ENCODE data around the gene KLF18.
"Not testable (repeated sequence)": the region's sequence is repeated elsewhere in the genome, so short reads cannot be mapped to it uniquely, and the experiment has no call there.

Gene KLF18

DNA sequence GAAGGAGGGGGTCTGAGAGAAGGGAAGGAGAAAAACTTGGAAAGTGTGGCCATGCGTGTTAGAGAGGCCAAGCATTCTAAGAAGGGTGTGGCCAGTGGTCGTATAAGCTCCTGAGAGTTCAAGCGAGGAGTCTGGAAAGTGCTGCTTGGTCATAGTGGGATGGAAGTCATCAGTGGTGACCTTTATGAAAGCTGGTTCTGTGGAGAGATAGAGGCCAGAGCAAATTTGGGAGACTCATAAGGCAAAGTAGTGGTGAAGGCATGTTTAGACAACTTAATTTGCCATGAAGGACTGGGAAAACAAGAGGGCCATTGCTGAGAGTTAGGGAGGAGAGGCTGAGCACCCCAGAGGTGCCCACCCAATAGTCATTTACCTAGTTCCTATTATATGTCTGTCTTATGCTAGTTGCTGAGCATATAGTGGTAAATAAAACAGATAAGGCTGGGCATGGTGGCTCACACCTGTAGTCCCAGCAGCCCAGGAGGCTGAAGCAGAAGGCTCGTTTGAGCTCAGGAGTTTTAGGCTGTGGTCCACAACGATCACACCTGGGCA lies 21.0 kb downstream of the KLF18 start:
- no peak for DNase-seq (ENCODE audit: low spot score)

DNA sequence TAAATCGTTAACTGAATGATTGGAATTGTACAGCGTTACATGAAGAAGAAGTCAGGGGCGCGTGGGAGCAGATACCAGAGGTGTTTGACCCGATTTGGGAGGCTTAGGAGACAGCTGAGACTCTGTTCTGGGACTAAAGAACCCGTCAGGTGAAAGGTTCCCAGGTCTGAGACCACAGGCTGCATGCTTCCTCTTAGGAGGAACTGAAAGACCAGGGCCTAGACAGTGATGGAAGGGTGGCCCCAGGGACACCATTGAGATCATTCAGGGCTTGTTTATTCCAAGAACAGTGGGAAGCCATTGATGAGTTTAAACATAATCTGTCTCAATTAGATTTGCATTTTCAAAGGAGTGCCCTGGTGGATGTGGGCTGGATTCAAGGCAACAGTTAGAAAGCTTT lies 21.9 kb downstream of the KLF18 start:
- no peak for DNase-seq (ENCODE audit: low spot score)

DNA sequence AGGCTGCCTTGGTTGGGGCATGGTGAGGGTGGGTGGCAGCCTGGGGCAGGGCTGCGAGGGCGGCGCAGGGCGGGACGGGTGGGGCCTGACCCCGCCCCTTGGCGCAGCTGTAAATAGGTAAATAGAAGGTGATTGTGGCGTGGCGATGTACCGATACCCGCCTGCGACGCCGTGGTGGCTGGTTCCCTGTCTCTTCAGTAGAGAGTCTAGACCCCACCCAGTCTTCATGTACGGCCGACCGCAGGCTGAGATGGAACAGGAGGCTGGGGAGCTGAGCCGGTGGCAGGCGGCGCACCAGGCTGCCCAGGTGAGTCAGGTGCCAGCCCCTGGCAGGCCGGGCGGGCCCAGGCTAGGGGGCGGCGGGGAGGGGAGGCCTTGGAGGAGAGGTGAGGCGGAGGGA lies 22.7 kb downstream of the KLF18 start, which contains the start of gene KLF17:
TSS of gene KLF17 (plus strand) at position 140 of the 400 bp plus-strand sequence. CDS start at position 227, 87 bp downstream.
- no peak for DNase-seq (ENCODE audit: low spot score)

DNA sequence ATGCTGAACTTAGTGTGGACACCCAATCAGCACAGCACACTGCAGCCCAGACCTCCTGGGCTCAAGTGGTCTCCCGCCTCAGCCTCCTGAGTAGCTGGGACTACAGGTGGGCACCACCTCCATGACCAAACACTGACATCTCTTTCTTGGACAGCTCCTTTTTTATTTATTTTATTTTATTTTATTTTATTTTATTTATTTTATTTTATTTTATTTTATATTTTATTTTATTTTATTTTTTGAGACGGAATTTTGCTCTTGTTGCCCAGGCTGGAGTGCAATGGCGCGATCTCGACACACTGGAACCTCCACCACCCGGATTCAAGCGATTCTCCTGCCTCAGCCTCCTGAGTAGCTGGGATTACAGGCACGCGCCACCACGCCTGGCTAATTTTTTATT lies 24.2 kb downstream of the KLF18 start:
- not testable (repeated sequence) for DNase-seq (ENCODE audit: low spot score)

DNA sequence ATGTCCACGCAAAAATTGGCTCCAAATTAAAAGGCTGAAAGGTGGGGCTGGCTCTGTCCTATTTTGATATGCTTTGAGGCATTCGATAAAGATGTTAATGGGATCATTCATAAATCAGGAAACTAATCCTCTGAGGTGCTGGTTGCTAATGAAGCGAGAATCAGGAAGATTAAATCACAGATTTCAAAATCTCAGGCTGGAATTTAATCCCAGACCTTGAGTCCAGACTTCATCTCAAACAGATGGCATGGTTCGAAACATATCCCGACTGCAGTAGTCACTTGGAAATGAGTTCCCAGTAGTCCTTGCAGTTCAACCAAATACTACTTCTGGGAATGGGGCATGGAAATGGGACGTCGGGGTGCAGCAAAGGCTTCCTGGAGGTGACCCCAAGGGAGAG lies 27.3 kb downstream of the KLF18 start:
- no peak for DNase-seq (ENCODE audit: low spot score)

DNA sequence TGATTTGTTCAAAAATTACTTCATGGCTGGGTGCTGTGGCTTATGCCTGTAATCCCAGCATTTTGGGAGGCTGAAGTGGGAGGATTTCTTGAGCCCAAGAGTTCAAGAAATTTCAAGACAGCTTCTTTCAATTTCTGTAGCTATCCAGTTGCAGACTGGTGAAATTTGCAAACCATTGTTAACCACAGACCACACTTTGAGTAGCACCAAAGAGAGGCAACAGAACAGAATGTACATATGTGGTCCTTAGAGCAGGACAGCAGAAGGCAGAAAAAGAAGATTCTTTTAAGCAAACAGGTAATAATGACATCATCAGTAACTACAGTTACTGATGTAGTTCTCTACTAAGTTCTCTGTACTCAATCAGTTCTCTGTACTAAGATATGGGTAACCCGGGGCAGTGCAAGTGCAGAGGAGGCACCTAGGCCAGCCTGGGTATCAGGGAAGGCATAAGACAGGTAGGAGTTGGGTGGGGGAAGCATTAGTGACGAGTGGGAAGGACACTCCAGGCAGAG lies 28.3 kb downstream of the KLF18 start:
- no peak for DNase-seq (ENCODE audit: low spot score)

DNA sequence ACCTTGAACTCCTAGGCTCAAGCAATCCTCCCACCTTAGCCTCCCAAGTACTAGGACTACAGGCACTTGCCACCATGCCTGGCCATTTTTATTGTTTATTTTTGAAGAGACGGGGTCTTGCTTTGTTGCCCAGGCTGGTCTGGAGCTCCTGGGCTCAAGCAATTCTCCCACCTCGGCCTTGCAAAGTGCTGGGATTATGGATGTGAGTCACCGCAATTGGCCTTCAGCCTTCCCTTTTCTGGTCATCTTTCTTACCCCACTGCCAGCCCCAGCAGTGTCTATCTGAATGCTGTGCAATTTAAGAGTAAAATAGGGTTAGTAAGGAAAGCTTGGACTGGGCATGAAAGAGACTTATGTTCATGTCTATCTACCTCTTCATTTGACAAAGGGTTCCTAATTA lies 28.9 kb downstream of the KLF18 start:
- no peak for DNase-seq (ENCODE audit: low spot score)

DNA sequence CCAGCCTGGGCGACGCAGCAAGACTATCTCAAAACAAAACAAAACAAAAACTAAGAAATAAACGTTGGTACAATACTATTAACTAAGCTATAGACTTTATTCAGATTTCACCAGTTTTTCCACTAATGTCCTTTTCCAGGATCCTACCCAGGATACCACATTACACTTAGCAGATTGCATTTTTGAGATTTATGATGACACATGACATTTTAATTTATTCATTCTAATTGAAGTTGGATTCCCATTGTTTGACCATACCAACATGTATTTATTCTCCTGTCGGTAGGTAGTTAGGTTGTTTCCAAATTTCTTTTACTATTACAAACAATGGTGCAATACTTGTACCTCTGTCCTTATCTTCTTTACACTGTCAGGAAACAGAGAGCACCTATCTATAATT lies 29.6 kb downstream of the KLF18 start:
- no peak for DNase-seq (ENCODE audit: low spot score)

DNA sequence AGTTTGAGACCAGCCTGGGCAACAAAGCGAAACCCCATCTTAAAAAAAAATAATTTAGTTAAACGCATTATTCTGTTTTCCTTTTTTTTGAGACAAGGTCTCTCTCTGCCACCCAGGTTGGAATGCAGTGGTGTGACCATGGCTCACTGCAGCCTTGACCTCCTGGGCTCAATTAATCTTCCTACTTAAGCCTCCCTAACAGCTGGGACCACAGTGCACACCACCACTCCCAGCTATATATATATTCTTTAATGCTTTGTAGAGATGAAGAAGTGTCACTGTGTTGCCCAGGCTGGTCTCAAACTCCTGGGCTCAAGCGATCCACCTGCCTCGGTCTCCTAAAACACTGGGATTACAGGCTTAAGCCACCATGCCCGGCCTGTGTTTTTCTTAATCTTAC lies 30.5 kb downstream of the KLF18 start:
- DNase-seq (ENCODE audit: low spot score) = no peak

DNA sequence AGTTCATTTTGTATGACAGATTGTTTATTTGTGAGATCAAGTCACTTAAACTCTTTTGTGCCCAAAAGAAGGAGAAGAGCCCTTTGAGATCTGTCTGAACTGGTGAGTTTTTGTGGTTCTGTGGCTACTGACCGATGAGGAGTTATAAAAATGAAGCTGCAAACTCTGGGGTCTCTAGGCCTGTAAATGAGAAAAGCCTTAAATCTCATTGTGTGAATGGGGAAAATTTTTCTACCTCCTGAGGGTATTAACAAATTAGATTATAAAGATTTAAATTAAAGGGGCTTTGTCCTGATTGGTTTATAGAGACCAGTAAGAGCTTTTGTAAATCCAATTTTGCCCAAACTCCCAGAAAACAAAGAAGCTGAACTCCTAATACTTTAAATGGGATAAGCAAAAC lies 32.5 kb downstream of the KLF18 start:
- DNase-seq (ENCODE audit: low spot score) = no peak

DNA sequence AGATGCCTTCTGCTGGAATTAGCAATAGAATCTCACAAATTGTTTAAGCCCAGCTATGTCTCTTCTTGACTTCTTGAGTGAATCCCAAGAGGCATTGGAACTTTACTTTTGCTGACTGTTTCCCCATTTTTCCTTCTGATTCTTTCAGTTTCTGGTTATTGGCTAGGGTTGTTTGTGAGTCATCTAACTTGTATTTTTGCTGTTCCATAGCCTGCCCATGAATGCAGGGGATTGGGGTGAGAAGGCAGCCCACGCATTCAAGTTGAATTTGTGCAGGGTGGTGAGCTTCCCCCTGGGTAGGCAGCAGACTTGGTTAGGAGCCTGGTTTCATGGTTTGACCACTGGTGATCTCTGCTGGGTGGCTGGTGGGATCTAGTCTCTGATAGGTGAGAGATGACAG lies 33.2 kb downstream of the KLF18 start:
- no peak for DNase-seq (ENCODE audit: low spot score)

DNA sequence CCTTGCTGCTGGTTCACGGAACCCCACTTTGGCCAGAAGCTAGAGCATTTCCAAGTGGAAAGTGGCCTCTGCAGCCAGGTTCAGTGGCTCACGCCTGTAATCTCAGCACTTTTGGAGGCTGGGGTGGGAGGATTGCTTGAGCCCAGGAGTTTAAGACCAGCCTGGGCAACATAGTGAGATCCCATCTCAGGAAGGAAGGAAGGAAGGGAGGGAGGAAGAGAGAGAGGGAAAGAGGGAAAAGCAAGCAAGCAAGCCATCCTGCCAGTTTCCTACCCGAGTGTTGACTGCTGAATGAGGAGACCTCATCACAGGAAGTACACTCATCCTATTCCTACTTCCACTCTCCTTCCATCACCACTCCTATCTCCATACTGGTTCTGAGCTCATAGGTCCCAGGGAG lies 35.6 kb downstream of the KLF18 start:
- DNase-seq (ENCODE audit: low spot score) = no peak

DNA sequence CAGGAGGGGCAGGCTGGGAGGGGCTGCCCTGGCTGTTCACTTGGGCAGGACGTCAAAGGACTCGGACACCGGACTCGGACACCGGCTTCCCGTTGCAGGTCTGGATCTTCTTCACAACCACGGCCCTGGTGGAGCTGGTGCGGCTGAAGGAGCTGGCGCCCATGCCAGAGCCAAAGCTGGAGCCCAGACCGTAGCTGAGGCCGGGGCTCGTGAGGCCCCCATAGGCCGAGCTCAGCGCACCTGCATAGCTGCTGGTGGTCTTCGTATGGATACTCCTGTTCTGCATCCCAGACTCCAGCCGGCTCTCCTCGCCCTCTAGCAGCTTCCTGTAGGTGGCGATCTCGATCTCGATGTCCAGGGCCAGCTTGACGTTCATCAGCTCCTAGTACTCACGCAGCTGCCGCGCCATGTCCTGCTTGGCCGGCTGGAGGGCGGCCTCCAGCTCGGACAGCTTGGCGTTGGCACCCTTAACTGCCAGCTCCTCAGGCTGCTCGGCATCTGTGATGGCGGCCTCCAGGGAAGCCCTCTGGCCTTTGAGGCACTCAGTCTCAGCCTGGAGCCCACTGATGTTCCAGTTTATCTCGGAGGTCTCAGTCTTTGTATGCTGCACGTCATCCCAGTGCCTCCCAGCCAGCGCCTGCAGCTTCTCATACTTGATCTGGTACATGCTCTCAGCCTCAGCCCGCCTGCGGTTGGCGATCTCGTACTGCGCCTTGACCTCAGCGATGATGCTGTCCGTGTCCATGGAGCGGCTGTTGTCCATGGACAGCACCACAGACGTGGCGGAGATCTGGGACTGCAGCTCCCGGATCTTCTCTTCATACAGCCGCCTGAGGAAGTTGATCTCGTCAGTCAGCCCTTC lies 37.9 kb downstream of the KLF18 start:
- DNase-seq (ENCODE audit: low spot score) = no peak

DNA sequence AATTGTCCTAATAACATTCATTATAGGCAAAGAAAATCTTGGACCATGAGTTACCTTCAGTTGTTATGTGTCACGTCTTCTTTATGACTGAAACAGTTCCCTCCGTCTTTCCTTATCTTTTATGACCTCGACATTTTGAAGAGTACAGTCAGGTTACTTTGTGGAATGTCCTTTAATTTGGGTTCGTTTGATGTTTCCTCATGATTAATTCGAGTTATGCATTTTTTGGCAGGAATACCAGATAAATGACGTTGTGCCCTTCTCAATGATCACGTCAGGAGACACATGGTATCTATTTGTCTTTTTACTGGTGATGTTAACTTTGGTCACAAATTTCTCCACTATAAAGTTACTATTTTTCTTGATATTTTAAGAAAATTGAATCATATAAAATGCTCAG lies 40.1 kb downstream of the KLF18 start:
- no peak for DNase-seq (ENCODE audit: low spot score)

DNA sequence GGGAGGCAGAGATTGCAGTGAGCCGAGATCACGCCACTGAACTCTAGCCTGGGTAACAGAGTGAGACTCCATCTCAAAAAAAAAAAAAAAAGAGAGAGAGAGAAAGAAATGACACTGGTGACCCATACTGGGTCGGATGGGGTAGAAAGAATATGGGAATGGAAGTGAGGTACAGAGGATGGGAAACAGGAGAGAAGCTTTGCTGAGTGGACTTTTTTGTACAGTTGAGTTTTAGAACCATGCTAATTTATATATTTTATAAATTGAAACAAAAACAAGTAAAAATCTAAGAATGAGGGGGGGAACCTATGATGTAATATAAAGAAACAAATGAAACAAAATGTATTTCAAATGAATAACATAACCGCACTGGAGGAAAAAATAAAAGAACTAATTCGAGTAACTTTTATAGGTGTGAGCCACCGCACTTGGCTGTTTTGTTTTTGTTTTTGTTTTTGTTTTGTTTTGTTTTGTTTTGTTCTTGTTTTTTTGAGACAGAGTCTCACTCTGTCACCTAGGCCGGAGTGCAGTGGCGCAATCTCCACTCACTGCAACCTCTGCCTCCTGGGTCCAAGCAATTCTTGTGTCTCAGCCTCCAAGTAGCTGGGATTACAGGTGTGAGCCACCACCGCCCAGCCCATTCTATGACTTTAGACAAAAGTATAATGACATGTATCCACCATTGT lies 41.1 kb downstream of the KLF18 start:
- DNase-seq (ENCODE audit: low spot score) = no peak

DNA sequence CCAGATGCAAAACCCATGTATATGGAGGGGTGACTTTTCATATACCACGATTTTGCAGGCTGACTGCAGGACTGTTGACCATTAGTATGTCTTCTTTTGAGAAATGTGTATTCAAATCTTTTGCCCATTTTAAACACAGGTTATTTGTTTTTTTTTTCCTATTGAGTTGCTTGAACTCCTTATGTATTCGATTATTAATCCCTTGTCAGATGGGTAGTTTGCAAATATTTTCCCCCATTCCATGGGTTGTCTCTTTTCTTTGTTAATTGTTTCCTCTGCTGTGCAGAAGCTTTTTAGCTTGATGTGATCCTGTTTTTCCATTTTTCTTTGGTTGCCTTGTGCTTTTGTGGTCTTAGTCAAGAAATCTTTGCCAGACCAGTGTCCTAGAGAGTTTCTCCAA lies 47.4 kb downstream of the KLF18 start:
- DNase-seq (ENCODE audit: low spot score) = no peak

DNA sequence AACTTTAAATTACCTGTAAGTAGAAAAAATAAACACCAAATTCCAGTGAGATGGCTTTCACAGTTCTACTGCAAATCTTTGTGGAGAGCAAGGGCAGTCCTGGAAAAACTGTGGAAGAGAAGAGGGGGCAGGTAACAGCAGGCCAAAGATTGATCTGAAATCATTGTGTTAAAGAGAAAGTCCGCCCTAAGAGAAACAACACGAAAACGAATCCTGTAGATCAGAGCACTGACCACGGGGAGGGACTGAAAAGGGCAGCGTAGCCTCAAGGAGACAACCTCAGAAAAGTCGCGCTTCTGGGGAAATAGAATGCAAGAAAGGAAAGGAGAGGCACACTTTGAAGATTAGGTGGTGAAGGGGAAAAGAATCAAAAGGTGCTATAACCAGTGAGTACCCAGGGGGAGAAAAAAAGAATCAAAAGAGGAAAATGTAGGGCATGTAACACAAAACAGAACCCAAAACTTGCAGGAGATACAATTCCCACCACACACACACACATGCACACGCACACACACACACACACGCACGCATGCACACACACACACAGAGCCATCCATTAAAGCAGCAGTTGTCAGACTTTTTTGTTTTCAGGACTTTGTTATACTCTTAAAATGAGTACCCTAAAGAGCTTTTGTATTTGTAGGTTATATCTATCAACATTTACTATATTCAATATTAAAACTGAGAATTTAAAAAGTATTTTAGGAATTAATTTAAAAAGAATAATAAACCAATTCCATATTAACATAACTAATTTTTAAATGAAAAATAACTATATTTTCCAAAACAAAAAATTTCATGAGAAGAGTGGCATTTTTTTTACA lies 50.8 kb downstream of the KLF18 start:
- no peak for DNase-seq (ENCODE audit: low spot score)

DNA sequence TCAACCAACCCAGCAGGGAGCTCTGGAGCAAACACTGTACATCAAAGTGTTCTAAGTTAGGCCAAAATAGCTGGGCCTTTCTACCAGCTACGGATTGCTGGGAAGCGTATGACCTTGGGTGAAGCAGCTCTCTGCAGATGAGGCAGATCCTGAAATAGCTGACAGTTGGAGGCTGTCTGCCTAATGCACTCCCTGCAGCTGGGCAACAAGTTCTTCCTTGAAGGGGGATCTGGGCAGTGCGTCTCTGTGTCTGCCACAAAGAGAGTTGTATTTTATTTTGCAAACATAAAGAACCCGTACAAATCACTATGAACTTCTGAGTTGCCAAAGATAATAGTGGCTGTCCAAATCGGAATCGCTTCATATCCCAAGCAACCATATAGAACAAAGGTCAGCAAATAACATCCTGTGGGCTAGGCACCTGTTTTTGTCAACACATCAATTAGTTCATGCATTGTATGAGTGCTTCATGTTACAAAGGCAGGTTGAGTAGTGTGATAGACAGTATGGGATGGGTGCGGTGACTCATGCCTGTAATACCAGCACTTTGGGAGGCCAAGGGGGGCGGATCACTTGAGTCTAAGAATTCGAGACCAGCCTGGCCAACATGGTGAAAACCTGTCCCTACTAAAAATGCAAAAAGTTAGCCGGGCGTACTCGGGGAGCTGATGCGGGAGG lies 51.9 kb downstream of the KLF18 start:
- no peak for DNase-seq (ENCODE audit: low spot score)

All from CD4-positive, alpha-beta T cell treated with Interleukin-2 at 100 ng/mL for 4 hours (primary cell).